NCI-H1436 (cell line): ENCODE results near the gene POLR2E.
A peak's percentile ranks its signal among the peaks of the same experiment; 100 is the strongest.

Experiments
- DNase-seq: peaks from one replicate; lab custom pipeline; 2025; lab: John Stamatoyannopoulos, UW

The POLR2E gene

GRCh38 chr19:1079566-1080111 is 15.5 kb downstream of the POLR2E start:
- no peak for DNase-seq

- peak; percentile 46 for DNase-seq
Measured at GRCh38 chr19:1076951-1077350, 18.2 kb downstream of the POLR2E start.

- DNase-seq = no peak
Measured at GRCh38 chr19:1076046-1076386, 19.2 kb downstream of the POLR2E start.

- peak; percentile 93 for DNase-seq
Measured at GRCh38 chr19:1074544-1075283, 20.5 kb downstream of the POLR2E start.

GRCh38 chr19:1073956-1074517 is 21.1 kb downstream of the POLR2E start:
- no peak for DNase-seq

- DNase-seq = no peak
Measured at GRCh38 chr19:1073063-1073955, 21.9 kb downstream of the POLR2E start.

GRCh38 chr19:1072371-1073015 is 22.7 kb downstream of the POLR2E start:
- DNase-seq = no peak

- DNase-seq = no peak
Measured at GRCh38 chr19:1070931-1071791, 24.0 kb downstream of the POLR2E start.

GRCh38 chr19:1070576-1070930 is 24.6 kb downstream of the POLR2E start:
- no peak for DNase-seq

GRCh38 chr19:1069009-1069779 is 26.0 kb downstream of the POLR2E start:
- no peak for DNase-seq

GRCh38 chr19:1068009-1069001 is 26.9 kb downstream of the POLR2E start:
- no peak for DNase-seq

- no peak for DNase-seq
Measured at GRCh38 chr19:1067341-1067957, 27.7 kb downstream of the POLR2E start.

- no peak for DNase-seq
Measured at GRCh38 chr19:1066748-1067340, 28.3 kb downstream of the POLR2E start, which contains the start of gene ARHGAP45. Gene ARHGAP45 (plus strand): TSS chr19:1067167. CDS start chr19:1067406, 239 bp downstream.

GRCh38 chr19:1066251-1066747 is 28.9 kb downstream of the POLR2E start:
- no peak for DNase-seq

- no peak for DNase-seq
Measured at GRCh38 chr19:1065606-1066109, 29.5 kb downstream of the POLR2E start.

- DNase-seq = no peak
Measured at GRCh38 chr19:1064661-1065605, 30.2 kb downstream of the POLR2E start.
